Activated CD8-positive, alpha-beta memory T cell treated with anti-CD3 and anti-CD28 coated beads, Interleukin-2, amount 50 U/mL, for 24 hours (primary cell): ENCODE data around the gene ZNF576.
A peak's percentile ranks its signal among the peaks of the same experiment; 100 is the strongest.
"Not testable (repeated sequence)": the region's sequence is repeated elsewhere in the genome, so short reads cannot be mapped to it uniquely, and the experiment has no call there.

ENCODE experiments used
- DNase-seq: peaks from one replicate; pipeline ENCODE4 v3.0.0-alpha.2; 2020; ENCODE audit errors: extremely low read depth

The ZNF576 gene

GRCh38 chr19:43575156-43575950 lies 21.0 kb upstream of the ZNF576 start, which contains the start of the genes PINLYP and XRCC1:
TSS of gene PINLYP (plus strand) at chr19:43575801. CDS start at chr19:43577192, 1,391 bp downstream.
TSS of gene XRCC1 (minus strand) at chr19:43575527. CDS start at chr19:43575458, 69 bp downstream.
- DNase-seq, result peak; percentile 91

DNA sequence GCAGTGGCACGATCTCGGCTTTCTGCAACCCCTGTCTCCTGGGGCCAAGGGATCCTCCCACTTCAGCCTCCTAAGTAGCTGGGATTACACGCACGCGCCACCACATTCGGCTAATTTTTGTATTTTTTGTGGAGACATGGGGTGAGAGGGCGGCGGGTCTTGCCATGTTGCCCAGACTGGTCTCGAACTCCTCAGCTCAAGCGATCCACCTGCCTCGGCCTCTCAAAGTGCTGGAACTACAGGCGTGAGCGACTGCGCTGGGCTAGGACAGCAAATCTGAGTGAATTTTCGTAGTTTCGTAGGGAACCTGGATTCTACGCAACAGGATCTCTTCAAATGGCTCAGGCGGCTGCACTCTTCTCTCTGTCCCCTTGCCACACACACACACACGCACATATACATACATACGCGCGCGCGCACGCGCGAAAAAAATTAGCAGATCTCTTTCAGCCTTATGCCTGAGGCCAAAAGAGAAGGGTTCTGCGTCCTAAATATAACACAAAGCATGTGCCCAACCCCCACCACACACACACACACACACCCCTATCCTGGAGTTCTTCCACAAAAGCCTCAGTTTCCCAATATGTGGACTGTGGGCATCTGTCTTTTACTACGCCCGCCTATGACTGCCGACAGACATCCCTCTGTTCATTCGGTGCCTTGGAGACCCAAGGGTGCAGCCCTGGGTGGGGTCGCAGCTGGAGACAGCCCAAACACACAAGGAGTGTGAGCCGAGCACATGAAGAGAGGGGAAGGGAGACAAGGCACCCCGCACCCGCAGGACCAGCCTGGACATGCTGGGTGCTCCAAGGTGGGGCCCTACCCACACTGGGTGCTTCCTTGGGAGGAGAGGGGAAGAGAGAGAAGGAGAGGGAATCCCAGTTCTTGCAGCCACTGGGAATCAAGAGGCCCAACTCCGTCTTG lies 20.2 kb upstream of the ZNF576 start:
- DNase-seq, result no peak

- DNase-seq, result no peak
Observed at GRCh38 chr19:43578787-43579186, 17.6 kb upstream of the ZNF576 start.

GRCh38 chr19:43581467-43581866 lies 14.9 kb upstream of the ZNF576 start:
- DNase-seq, result no peak

DNA sequence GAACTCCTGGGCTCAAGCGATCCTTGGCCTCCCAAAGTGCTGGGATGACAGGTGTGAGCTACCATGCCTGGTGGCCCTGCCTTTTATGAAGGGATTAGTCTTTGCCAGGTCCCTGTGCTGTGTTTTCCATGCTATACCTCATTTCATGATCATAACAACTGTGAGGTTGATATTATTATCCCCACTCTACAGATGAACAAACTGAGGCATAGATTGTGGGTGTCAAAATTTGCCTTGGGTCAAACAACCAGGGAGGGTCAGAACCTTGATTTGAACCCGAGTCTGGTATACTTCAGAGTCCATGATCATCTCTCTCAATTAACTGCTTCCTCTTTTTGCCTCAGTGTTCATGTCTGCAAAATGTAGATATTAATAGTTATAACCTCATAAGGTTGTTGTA lies 13.9 kb upstream of the ZNF576 start:
- no peak for DNase-seq

DNA sequence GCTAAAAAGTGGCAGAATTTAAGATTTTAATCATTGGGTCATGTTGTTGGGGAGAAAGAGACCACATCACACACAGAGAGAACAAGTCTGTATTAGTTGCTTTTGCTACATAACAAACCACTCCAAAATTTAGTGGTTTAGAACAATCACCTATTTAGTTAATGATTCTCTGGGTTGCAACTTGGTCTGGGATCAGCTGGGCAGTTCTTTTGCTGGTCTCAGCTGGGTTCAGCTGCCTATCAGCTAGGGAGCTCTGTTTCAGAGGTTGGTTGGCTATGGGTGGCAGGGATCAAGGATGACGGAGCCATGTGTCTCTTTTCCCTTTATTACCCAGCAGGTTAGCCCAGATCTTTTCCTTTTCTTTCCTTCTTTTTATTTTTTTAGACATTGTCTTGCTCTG lies 11.9 kb upstream of the ZNF576 start:
- DNase-seq, result no peak

GRCh38 chr19:43586346-43586745 lies 10.0 kb upstream of the ZNF576 start:
- no peak for DNase-seq

DNA sequence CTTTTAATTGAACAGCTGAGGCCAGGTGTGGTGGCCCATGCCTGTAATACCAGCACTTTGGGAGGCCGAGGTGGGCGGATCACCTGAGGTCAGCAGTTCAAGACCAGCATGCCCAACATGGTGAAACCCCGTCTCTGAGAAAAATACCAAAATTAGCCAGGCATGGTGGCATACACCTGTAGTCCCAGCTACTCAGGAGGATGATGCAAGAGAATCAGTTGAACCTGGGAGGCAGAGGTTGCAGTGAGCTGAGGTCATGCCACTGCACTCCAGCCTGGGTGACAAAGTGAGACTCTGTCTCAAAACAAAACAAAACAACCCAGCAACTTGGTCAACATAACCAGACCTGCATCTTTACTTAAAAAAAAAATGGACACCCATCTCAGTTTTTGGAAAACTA lies 9.4 kb upstream of the ZNF576 start:
- DNase-seq, result not testable (repeated sequence)

DNA sequence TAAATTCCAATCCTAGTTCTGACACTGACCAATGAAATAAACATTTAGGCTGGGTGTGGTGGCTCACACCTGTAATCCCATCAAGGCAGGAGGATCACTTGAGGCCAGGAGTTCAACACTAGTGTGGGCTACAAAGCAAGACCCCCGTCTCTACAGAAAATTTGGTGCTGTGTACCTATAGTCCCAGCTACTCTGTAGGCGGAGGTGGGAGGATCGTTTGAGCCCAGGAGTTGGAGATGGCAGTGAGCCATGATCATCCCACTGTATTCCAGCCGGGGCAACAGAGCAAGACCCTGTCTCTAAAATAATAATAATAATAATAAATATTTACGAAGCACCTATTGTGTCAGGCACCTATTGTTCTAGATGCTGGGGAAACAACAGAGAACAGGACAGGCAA lies 7.1 kb upstream of the ZNF576 start:
- no peak for DNase-seq

DNA sequence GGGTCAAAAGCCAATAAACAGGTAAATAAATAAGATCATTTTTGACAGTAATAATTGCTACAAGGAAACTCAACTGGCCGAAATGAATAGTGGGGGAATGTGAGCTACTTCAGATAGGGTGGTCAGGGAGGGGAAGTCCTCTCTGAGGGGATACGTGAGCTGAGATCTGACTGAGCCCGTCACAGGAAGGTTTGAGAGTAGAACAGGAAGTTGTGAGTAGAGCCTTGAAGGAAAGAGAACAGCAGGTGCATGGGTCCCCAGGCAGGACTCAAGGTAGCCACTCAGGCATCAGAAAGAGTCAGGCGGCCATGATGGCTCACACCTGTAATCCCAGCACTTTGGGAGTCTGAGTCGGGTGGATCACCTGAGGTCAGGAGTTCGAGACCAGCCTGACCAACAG lies 6.7 kb upstream of the ZNF576 start:
- DNase-seq, result no peak

DNA sequence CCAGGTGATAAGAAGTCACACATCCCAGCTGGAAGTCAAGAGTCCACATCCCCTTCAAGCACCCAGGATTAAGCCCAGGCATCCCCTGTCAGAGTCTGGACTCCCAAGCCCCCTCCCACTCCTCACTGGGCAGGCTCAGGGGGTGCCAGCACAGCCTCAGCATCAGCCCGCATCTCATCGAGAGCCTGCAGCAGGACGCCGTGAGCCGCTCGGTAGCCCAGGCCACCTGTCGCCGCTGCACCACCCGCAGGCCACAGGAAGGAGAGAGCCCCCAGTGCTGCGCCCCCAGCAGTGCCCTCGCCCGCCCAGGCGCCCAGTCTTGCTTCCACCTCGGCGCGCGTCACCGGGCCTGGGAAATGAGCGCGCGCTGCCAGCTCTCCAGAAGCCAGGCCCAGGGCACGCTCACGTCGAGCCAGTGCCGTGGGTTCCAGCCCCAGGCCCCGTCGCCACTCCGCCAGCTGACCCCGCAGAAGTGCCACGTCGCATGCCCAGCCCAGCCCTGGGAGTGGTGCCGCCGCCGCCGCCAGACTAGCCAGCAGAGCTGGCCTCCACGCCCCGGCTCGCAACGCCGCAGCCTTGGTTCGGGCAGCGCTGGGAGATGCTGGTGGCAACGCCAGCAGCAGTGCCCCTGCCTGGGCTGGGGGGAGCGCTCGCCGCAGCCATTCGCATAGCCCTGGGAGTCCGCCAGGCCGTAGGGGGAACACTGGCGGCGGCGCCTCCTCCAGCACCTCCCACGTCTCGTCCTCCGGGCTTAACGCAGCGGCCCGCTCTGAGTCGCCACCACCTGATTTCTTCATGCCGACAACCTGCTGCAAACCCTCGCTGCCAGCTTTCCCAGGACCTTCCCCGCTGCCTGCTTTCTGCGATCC lies 4.3 kb upstream of the ZNF576 start:
- no peak for DNase-seq

DNA sequence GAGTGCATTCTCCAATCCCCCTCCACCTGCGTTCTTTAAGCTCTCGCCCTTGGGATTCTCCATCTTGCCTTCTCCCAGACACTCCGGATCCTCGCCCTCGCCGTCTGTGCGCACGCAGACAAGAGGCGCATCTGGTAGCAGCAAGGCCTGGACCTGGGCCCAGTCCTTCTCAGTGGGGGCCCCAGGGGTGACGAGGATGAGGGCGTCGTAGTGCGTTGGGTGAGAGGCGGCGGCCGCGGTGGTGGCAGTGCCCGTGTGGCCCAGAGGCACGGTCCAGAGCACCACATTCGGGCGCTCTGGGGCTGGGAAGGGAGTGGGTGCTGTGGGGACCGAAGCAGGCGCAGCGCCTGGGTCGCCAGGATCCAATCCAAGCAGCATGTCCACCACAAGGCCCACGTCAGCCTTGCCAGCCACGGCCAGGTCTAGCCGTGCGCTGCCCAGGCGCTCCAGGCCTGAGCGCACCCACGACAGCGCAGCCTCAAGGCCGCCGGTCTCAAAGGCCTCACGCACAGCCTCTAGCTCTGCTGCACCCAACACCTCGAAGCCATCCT lies 3.5 kb upstream of the ZNF576 start:
- no peak for DNase-seq

DNA sequence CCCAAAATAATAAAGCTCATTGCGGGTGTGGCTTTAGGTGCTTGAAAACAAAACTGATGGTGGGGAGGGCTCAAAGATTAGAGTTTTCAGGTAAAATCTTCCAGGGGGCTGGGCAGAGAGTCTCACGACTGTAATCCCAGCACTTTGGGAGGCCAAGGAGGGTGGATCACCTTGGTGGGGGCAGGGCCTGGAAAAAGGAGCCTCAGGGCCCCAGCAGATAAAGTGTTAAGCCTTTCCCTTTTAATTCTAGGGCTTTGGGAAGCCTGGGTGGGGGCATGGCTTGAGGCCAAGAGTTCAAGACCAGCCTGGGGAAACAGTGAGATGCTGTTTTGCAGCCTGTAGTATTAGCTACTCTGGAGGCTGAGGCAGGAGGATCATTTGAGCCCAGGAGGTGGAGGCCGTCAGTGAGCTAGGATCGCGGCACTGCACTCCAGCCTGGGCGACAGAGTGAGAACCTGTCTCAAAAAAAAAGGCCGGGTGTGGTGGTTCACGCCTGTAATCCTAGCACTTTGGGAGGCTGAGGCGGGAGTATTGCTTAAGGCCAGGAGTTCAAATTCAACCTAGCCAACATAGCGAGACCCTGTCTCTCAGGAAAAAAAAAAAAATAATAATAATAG lies 2.2 kb upstream of the ZNF576 start:
- no peak for DNase-seq

DNA sequence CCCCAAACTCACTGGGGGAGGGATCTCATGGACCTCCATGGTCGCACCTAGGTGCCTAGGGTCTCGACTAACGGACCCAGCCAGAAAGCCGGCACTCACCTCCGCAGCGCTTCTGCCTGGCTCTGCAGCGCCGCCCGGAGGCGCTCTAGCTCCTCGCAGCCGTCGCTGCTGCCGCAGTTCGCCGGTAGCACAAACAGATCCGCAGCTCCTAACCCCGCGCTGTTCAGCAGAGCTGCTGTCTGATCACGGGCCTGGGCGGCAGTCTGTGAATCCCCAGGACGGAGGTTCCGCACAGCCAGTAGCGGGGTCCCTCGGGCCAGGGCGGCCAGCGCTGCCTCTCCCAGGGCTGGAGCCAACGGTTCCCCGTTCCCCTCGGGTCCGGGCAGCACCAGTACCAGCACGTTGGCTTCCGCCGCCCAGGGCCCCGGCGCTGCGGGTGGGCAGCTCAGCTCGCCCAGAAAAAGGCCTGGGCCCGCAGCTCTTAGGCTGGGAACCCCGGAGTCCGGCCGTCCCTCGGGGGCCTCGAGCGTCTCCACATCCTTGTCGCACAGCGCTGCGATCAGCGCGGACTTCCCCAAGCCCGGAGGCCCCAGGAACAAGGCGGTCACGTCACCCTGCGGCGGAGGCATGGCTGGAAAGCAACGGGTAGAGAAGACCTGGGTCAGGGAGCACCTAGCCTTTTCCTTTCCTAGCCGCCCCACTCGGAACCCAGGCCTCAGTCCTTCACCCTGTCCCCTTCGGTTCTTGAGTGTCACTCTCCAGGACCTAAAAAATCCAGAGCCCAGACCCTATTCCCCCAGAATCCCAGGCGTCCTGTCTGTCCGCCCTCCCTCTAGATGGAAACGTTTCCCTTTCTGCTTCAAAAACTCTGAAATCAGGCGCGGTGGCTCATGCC lies 1.4 kb upstream of the ZNF576 start:
- DNase-seq, result no peak

DNA sequence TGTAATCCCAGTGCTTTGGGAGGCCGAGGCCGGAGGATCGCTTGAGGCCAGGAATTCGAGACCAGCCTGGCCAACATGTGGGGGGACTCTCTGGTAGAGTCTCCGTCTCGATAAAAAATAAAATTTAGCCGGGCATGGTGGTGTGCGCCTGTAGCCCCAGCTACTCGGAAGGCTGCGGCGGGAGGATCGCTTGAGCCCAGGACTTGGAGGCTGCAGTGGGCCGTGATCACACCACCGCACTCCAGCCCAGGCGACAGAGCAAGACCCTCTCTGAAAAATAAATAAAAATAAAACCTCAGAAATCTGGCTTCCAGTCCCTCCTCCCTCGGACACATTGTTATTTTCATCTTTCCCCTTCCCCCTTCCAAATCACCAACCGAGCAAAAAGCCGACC lies 793 bp upstream of the ZNF576 start:
- DNase-seq, result no peak

DNA sequence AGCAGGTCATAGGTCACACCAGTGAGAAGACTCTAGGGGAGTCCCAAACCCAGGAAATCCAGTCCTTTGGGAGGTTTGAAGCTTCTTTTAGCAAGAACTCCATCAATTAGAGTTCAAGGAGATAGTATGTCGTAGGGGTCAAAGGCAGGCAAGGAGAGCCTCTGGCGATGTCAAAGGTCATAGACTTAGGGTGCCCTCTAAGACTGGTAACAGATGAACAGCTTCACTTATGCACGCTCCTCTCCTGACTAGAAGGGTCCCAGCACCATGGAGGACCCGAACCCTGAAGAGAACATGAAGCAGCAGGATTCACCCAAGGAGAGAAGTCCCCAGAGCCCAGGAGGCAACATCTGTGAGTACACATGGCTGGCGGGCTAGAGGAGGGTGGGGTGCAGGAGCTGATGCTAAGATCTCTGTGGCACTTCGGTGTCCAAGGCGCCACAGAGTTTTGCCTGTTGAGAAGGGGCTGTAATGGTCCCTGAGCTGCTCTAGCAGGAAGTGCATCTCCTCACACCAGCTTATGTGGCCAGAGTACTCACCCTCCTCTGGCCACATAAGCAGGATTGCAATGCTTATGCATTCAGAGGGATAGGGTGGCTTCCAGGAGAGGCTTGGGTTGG lies 557 bp downstream of the ZNF576 start:
- no peak for DNase-seq

GRCh38 chr19:43597876-43598275 lies 1.5 kb downstream of the ZNF576 start:
- DNase-seq, result no peak

GRCh38 chr19:43598445-43599240 lies 2.2 kb downstream of the ZNF576 start:
- DNase-seq, result no peak
